Urinary bladder (tissue), 4 donors: Measurements from ENCODE around the gene PSMD9. TPM values are rescaled to one million over a fixed set of nuclear protein-coding genes. Genes with fewer than 3 reads are reported as not detected.
"Not testable (repeated sequence)": the region's sequence is repeated elsewhere in the genome, so short reads cannot be mapped to it uniquely, and the experiment has no call there.

ENCODE experiments used
- DNase-seq: peaks from one replicate; pipeline ENCODE4 v3.0.0-alpha.2; 2015; ENCODE audit errors: extremely low spot score
- H3K27ac ChIP-seq: one replicate; pipeline ENCODE4 v1.5.1; 2013; ENCODE audit warnings: low read depth, mild to moderate bottlenecking, moderate library complexity
- H3K36me3 ChIP-seq: one replicate; pipeline ENCODE4 v1.6.1; 2013; ENCODE audit warnings: mild to moderate bottlenecking, moderate library complexity; ENCODE audit not compliant: insufficient read depth
- H3K4me1 ChIP-seq: one replicate; pipeline ENCODE4 v1.6.1; 2013; ENCODE audit warnings: mild to moderate bottlenecking, moderate library complexity; ENCODE audit not compliant: insufficient read depth
- H3K4me3 ChIP-seq: one replicate; pipeline ENCODE4 v1.5.1; 2013; ENCODE audit warnings: low read depth, low read length
- WGBS: extraction: QIAGEN DNeasy Blood & Tissue Kit; methylation state at CpG from one replicate; pipeline ENCODE4 v1.1.7; 2013; 5-methylcytosine and 5-hydroxymethylcytosine counted together
- polyA plus RNA-seq: library from polyadenylated mRNA; stranded (reverse); fragments of 200-250 nt; gene quantifications from one replicate; pipeline ENCODE4 v1.2.3, GENCODE V29; 2013
- total RNA-seq: library from RNA; depleted of rRNA; stranded (reverse); fragments of >200 nt; gene quantifications from one replicate; pipeline ENCODE4 v1.2.3, GENCODE V29; 2014
- donor health status: healthy with polysubstance abuse.
- donor health status: healthy.

The PSMD9 gene
- total and polyA plus RNA-seq, 2 donors = 28.3 to 115 TPM

GRCh38 chr12:121860257-121860656 is 28.3 kb upstream of the PSMD9 start:
- WGBS = 88% methylated on average over 1 of the region's 1 CpG
- no peak for DNase-seq

GRCh38 chr12:121860699-121861098 is 27.9 kb upstream of the PSMD9 start:
- H3K27ac ChIP-seq, H3K4me1 ChIP-seq, DNase-seq, H3K36me3 ChIP-seq, H3K4me3 ChIP-seq: not testable (repeated sequence)
- WGBS = 96% methylated on average over 4 of the region's 4 CpGs

More at GRCh38 chr12:121860257-121860656, 28.3 kb upstream of the PSMD9 start:
- Histone ChIP-seq H3K27ac (no peak overlapping the region), H3K4me3 (no peak overlapping the region), H3K36me3 (no peaks in the 10 kb centered on the region), H3K4me1 (no peaks in the 10 kb centered on the region)

- no peaks in the 10 kb centered on the region for H3K36me3 ChIP-seq
- no peak overlapping the region for H3K27ac ChIP-seq
- H3K4me3 ChIP-seq = no peak overlapping the region
- no peaks in the 10 kb centered on the region for H3K4me1 ChIP-seq
- 14% methylated on average over 11 of the region's 11 CpGs for WGBS
- no peak for DNase-seq
Measured at GRCh38 chr12:121861636-121862254, 26.8 kb upstream of the PSMD9 start.

- H3K36me3 ChIP-seq = no peaks in the 10 kb centered on the region
- WGBS = 50% methylated on average over 4 of the region's 4 CpGs
- no peaks in the 10 kb centered on the region for H3K4me1 ChIP-seq
- no peak for DNase-seq
- no peak overlapping the region for H3K4me3 ChIP-seq
- H3K27ac ChIP-seq = no peak overlapping the region
Measured at GRCh38 chr12:121866331-121866730, 22.3 kb upstream of the PSMD9 start.

GRCh38 chr12:121869229-121869628 is 19.4 kb upstream of the PSMD9 start:
- H3K36me3 ChIP-seq, DNase-seq: not testable (repeated sequence)
- WGBS = 95% methylated on average over 8 of the region's 8 CpGs

GRCh38 chr12:121871467-121871866 is 17.1 kb upstream of the PSMD9 start:
- 79% methylated on average over 3 of the region's 3 CpGs for WGBS
- no peaks in the 10 kb centered on the region for H3K4me1 ChIP-seq
- no peak overlapping the region for H3K27ac ChIP-seq

More at GRCh38 chr12:121869229-121869628, 19.4 kb upstream of the PSMD9 start:
- H3K27ac ChIP-seq, H3K4me1 ChIP-seq, H3K4me3 ChIP-seq: not testable (repeated sequence)

GRCh38 chr12:121872546-121873215 is 15.9 kb upstream of the PSMD9 start:
- 22% methylated on average over 5 of the region's 5 CpGs for WGBS
- H3K4me1 ChIP-seq = no peaks in the 10 kb centered on the region
- no peak overlapping the region for H3K4me3 ChIP-seq
- no peak overlapping the region for H3K27ac ChIP-seq
- DNase-seq = peak; percentile 76
- H3K36me3 ChIP-seq = no peaks in the 10 kb centered on the region

More at GRCh38 chr12:121871467-121871866, 17.1 kb upstream of the PSMD9 start:
- no peak for DNase-seq
- no peak overlapping the region for H3K4me3 ChIP-seq
- no peaks in the 10 kb centered on the region for H3K36me3 ChIP-seq

- Histone ChIP-seq H3K4me1 (no peaks in the 10 kb centered on the region), H3K36me3 (no peaks in the 10 kb centered on the region), H3K27ac (no peak overlapping the region), H3K4me3 (no peak overlapping the region)
- DNase-seq = no peak
- 84% methylated on average over 6 of the region's 6 CpGs for WGBS
Measured at GRCh38 chr12:121873216-121873569, 15.4 kb upstream of the PSMD9 start.

GRCh38 chr12:121874071-121874470 is 14.5 kb upstream of the PSMD9 start:
- H3K36me3 ChIP-seq = no peaks in the 10 kb centered on the region
- WGBS = 89% methylated on average over 6 of the region's 6 CpGs
- no peak overlapping the region for H3K4me3 ChIP-seq
- no peak overlapping the region for H3K27ac ChIP-seq
- no peak for DNase-seq
- H3K4me1 ChIP-seq = no peaks in the 10 kb centered on the region

- no peak for DNase-seq
- 86% methylated on average over 6 of the region's 6 CpGs for WGBS
- H3K4me3 ChIP-seq = no peak overlapping the region
- no peak overlapping the region for H3K27ac ChIP-seq
- no peaks in the 10 kb centered on the region for H3K4me1 ChIP-seq
- no peaks in the 10 kb centered on the region for H3K36me3 ChIP-seq
Measured at GRCh38 chr12:121875582-121875981, 13.0 kb upstream of the PSMD9 start.

GRCh38 chr12:121876080-121876447 is 12.5 kb upstream of the PSMD9 start:
- not testable (repeated sequence) for DNase-seq, H3K4me3 ChIP-seq, H3K36me3 ChIP-seq, H3K4me1 ChIP-seq, H3K27ac ChIP-seq
- WGBS = 94% methylated on average over 8 of the region's 8 CpGs

- no peaks in the 10 kb centered on the region for H3K36me3 ChIP-seq
- DNase-seq = no peak
- 51% methylated on average over 4 of the region's 4 CpGs for whole genome bisulfite sequencing
- no peak overlapping the region for H3K27ac ChIP-seq
- H3K4me3 ChIP-seq = no peak overlapping the region
- no peaks in the 10 kb centered on the region for H3K4me1 ChIP-seq
Measured at GRCh38 chr12:121883315-121883660, 5.3 kb upstream of the PSMD9 start.

- 84% methylated on average over 11 of the region's 11 CpGs for WGBS
- not testable (repeated sequence) for DNase-seq, H3K36me3 ChIP-seq, H3K4me1 ChIP-seq, H3K27ac ChIP-seq, H3K4me3 ChIP-seq
Measured at GRCh38 chr12:121885129-121885528, 3.5 kb upstream of the PSMD9 start.

- H3K4me3 ChIP-seq = peak overlapping the region; percentile 62
- peaks cover 2% of the 10 kb centered on the region for H3K4me1 ChIP-seq
- WGBS = 52% methylated on average over 6 of the region's 6 CpGs
- no peak overlapping the region for H3K27ac ChIP-seq
- no peaks in the 10 kb centered on the region for H3K36me3 ChIP-seq
- no peak for DNase-seq
Measured at GRCh38 chr12:121888083-121888477, 510 bp upstream of the PSMD9 start.
